HepG2 (cell line): Measurements from ENCODE around the gene LHFPL6. TPM values are rescaled to one million over a fixed set of nuclear protein-coding genes. Genes with fewer than 3 reads are reported as not detected.

Source experiments
- ATAC-seq: fragments of 200-7000 bp; cut with Tn5 transposase; 3 replicates; pipeline ENCODE4 v1.9.1; 2020; ENCODE audit warnings: mild to moderate bottlenecking, moderate library complexity
- BruUV-seq: library from RNA; stranded (reverse); fragments of 400-500 nt; replicated peaks from 2 replicates; lab custom pipeline; 2021; lab: Mats Ljungman, UMichigan
- CTCF ChIA-PET: fragments of 300-600 bp; formaldehyde crosslinking; extraction: SDS; loops from one replicate; lab custom pipeline; 2021; ENCODE audit warnings: low total read pairs, inconsistent platforms, low intra/inter-chr PET ratio; lab: Yijun Ruan, JAX
- POLR2A ChIA-PET: fragments of 350-600 bp; sonication (Branson Sonifier 250); formaldehyde crosslinking; loops from one replicate; lab custom pipeline; 2020; ENCODE audit warnings: antibody characterized with exemption, inconsistent platforms; lab: Yijun Ruan, JAX
- DNase-seq: peaks from one replicate; pipeline ENCODE4 v3.0.0-alpha.2; 2015; ENCODE audit warnings: low spot score
- FAIRE-seq: peaks from 3 replicates; lab custom pipeline; 2011; peaks lifted over from hg19 to GRCh38; lab: Jason Lieb, UNC
- H2AFZ ChIP-seq: one replicate; pipeline ENCODE4 v1.6.1; 2011; ENCODE audit warnings: low read length, inconsistent platforms
- H3K27ac ChIP-seq: fragments of 300-600 bp; 3 replicates; pipeline ENCODE4 v1.8.0; 2011; ENCODE audit warnings: mixed run types, mild to moderate bottlenecking, mixed read lengths, low read length, inconsistent platforms; ENCODE audit not compliant: insufficient read depth; ENCODE audit errors: extremely low read length
- H3K27me3 ChIP-seq, 2 experiments: fragments of 200-600 bp in 1 of 2; 2 replicates in 1 of 2; 3 replicates in 1 of 2; pipeline versions ENCODE4 v1.6.0 to v1.8.0; 2011; ENCODE audit warnings: low read length in 2 of 2, mild to moderate bottlenecking in 2 of 2, moderate library complexity in 2 of 2, inconsistent platforms in 1 of 2; ENCODE audit not compliant: insufficient read depth in 2 of 2, control insufficient read depth in 1 of 2
- H3K36me3 ChIP-seq, 2 experiments: fragments of 200-600 bp in 1 of 2; replicated peaks in 1 of 2; 2 replicates in 1 of 2; 3 replicates in 1 of 2; pipeline versions ENCODE4 v1.5.1 to v1.8.0; 2011; ENCODE audit warnings: low read length in 2 of 2, inconsistent platforms in 1 of 2; ENCODE audit not compliant: insufficient read depth in 2 of 2, control insufficient read depth in 1 of 2
- H3K4me1 ChIP-seq: 2 replicates; pipeline ENCODE4 v1.5.1; 2012; ENCODE audit warnings: low read length, inconsistent platforms; ENCODE audit not compliant: insufficient read depth
- H3K4me2 ChIP-seq: 2 replicates; pipeline ENCODE4 v1.6.0; 2011; ENCODE audit warnings: low read depth, low read length, inconsistent platforms
- H3K4me3 ChIP-seq, 3 experiments: fragments of 200-600 bp in 1 of 3; sonication (generic), shearing (Covaris generic) in 1 of 3; replicated peaks in 1 of 3; 2 replicates each; pipeline ENCODE4 v1.5.1; 2011 to 2016; ENCODE audit warnings: low read length in 3 of 3, inconsistent platforms in 2 of 3, low read depth in 2 of 3, mild to moderate bottlenecking in 2 of 3, control low read depth in 1 of 3, mixed read lengths in 1 of 3; ENCODE audit not compliant: insufficient read depth in 1 of 3
- H3K79me2 ChIP-seq: one replicate; pipeline ENCODE4 v1.6.1; 2011; ENCODE audit warnings: low read length, inconsistent platforms; ENCODE audit not compliant: insufficient read depth
- H3K9ac ChIP-seq: 2 replicates; pipeline ENCODE4 v1.6.0; 2011; ENCODE audit warnings: mild to moderate bottlenecking, low read depth, low read length, inconsistent platforms; ENCODE audit not compliant: insufficient read depth
- H3K9me3 ChIP-seq: 2 replicates; pipeline ENCODE4 v1.5.1; 2012; ENCODE audit warnings: mild to moderate bottlenecking, low read length
- H4K20me1 ChIP-seq: 2 replicates; pipeline ENCODE4 v1.6.0; 2011; ENCODE audit warnings: inconsistent platforms, mild to moderate bottlenecking, low read length, moderate library complexity; ENCODE audit not compliant: insufficient read depth
- HMGXB4 ChIP-seq, 2 experiments: sonication (generic) in 1 of 2; formaldehyde crosslinking in 1 of 2; IDR thresholded peaks; 2 replicates each; pipeline versions ENCODE4 v1.4.0 to v1.6.1; 2018 to 2020; ENCODE audit warnings: missing genetic modification reagents in 2 of 2, borderline replicate concordance in 1 of 2, low read depth in 1 of 2, mild to moderate bottlenecking in 1 of 2, missing biosample characterization in 1 of 2
- MED13 ChIP-seq: sonication (generic); formaldehyde crosslinking; IDR thresholded peaks from 2 replicates; pipeline ENCODE4 v1.5.0; 2020; ENCODE audit warnings: missing genetic modification reagents
- MED8 ChIP-seq: sonication (generic); formaldehyde crosslinking; IDR thresholded peaks from 2 replicates; pipeline ENCODE4 v1.8.1; 2023; ENCODE audit warnings: mild to moderate bottlenecking, missing genetic modification reagents; ENCODE audit not compliant: insufficient replicate concordance
- ZKSCAN1 ChIP-seq: fragments of 150-350 bp; IDR thresholded peaks from 2 replicates; pipeline ENCODE4 v1.6.1; 2014; ENCODE audit warnings: low read length
- WGBS: methylation state at CpG from one replicate; pipeline ENCODE4 v1.1.6; 2017; ENCODE audit warnings: low lambda C conversion rate; 5-methylcytosine and 5-hydroxymethylcytosine counted together
- in situ Hi-C: cut with HindIII; loops from 2 replicates; pipeline ENCODE4 v1.10.0; 2017; ENCODE audit warnings: low pct_unique_long_range_greater_than_20kb; ENCODE audit not compliant: extremely low pct_ligation_motif_present
- intact Hi-C: fragments of 100-400 bp; cut with micrococcal nuclease; formaldehyde crosslinking; loops from one replicate; pipeline ENCODE4 v1.10.0; 2022; ENCODE audit not compliant: unreplicated experiment
- polyA plus RNA-seq, 8 experiments: library from polyadenylated mRNA; depleted of rRNA in 3 of 8; stranded (reverse) in 7 of 8; unstranded in 1 of 8; fragments of >200 nt; fragmentation: Illumina TruSeq in 4 of 8; extraction: Trizol in 4 of 8; gene quantifications; 2 replicates each; pipeline versions ENCODE4 v1.2.1 to v1.2.3, GENCODE V29; 2011 to 2016; ENCODE audit warnings: low read depth in 4 of 8, missing spikeins in 1 of 8, mixed read lengths in 1 of 8; ENCODE audit not compliant: insufficient read depth in 1 of 8
- total RNA-seq, 5 experiments: library from RNA; depleted of rRNA; stranded (reverse); fragments of >200 nt; fragmentation: Illumina TruSeq; extraction: Trizol; gene quantifications; 2 replicates each; pipeline ENCODE4 v1.2.3, GENCODE V29; 2016; ENCODE audit warnings: low read depth in 1 of 5
- TF ChIP-seq, protein P1 (sequence below): sonication (generic); formaldehyde crosslinking; IDR thresholded peaks from 2 replicates; pipeline ENCODE4 v1.5.1; 2020; ENCODE audit warnings: missing genetic modification reagents, mild to moderate bottlenecking, borderline replicate concordance

The LHFPL6 gene
- total and polyA plus RNA-seq, 2 of the 13 experiments (the other 11 are each of a cell fraction or from before 2014, with no cell fraction given), result not detected

DNA sequence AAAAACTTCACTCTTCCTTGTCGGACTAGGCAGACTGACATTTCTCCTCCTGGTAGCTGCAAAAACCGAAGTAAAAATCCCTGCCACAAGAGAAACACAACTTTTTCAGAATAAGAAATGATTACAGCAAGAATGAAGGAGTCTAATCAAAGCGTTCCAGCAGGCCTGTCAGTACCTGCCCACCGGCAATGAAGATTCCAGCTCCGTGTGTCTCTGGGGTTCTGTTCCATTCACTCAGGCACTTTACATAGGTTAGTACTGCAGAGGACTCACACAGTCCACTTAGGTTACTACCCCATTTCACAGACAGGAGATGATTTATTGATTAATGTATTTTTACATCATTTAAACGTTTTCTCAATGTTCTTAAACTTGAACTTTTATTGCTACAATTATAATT is 289.3 kb downstream of the LHFPL6 start:
- ChIA-PET CTCF (no interaction called here), POLR2A (no interaction called here)
- Histone ChIP-seq H3K36me3 (no peaks in the 10 kb centered on the region), H2AFZ (no peak overlapping the region), H3K4me2 (no peak overlapping the region), H3K27me3 (no peaks in the 10 kb centered on the region), H4K20me1 (no peaks in the 10 kb centered on the region), H3K9ac (no peak overlapping the region), H3K79me2 (no peaks in the 10 kb centered on the region), H3K4me3 (no peak overlapping the region), H3K4me1 (no peaks in the 10 kb centered on the region), H3K9me3 (no peaks in the 10 kb centered on the region), H3K27ac (no peak overlapping the region)
- BruUV-seq, result no TSS peak
- ATAC-seq (no peak), DNase-seq (no peak), FAIRE-seq (no peak)
- WGBS, result 16% methylated on average over 6 of the region's 6 CpGs
- intact Hi-C loops (no loop called here), in situ Hi-C loops (no loop called here)
- TF ChIP-seq MED13 (CRISPR knock-in tag) (no peak), MED8 (no peak), HMGXB4 (CRISPR knock-in tag; IDR thresholded peaks at IDR 0.05; ENCODE audit: borderline replicate concordance in 1 of 2, low read depth in 1 of 2) (no peak), ZKSCAN1 (no peak)
- TF ChIP-seq, protein P1, sequence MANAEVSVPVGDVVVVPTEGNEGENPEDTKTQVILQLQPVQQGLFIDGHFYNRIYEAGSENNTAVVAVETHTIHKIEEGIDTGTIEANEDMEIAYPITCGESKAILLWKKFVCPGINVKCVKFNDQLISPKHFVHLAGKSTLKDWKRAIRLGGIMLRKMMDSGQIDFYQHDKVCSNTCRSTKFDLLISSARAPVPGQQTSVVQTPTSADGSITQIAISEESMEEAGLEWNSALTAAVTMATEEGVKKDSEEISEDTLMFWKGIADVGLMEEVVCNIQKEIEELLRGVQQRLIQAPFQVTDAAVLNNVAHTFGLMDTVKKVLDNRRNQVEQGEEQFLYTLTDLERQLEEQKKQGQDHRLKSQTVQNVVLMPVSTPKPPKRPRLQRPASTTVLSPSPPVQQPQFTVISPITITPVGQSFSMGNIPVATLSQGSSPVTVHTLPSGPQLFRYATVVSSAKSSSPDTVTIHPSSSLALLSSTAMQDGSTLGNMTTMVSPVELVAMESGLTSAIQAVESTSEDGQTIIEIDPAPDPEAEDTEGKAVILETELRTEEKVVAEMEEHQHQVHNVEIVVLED (CRISPR knock-in tag), result no peak
